G401 (cell line): ENCODE results near the gene CYP1A2. TPM values are rescaled to one million over a fixed set of nuclear protein-coding genes. Genes with fewer than 3 reads are reported as not detected.

Experiments used
- DNase-seq: peaks from one replicate; pipeline ENCODE4 v3.0.0-alpha.2; 2015; ENCODE audit warnings: low spot score
- in situ Hi-C: cut with HindIII; loops from 2 replicates; pipeline ENCODE4 v1.10.0; 2016; ENCODE audit warnings: low sequenced_read_pairs, mixed read lengths
- total RNA-seq: library from RNA; depleted of rRNA; stranded (reverse); fragments of >200 nt; shearing (Covaris generic); gene quantifications from 2 replicates; pipeline ENCODE4 v1.2.3, GENCODE V29; 2014

CYP1A2 gene
- total RNA-seq, 1 experiment from 2014 or later: not detected

DNA sequence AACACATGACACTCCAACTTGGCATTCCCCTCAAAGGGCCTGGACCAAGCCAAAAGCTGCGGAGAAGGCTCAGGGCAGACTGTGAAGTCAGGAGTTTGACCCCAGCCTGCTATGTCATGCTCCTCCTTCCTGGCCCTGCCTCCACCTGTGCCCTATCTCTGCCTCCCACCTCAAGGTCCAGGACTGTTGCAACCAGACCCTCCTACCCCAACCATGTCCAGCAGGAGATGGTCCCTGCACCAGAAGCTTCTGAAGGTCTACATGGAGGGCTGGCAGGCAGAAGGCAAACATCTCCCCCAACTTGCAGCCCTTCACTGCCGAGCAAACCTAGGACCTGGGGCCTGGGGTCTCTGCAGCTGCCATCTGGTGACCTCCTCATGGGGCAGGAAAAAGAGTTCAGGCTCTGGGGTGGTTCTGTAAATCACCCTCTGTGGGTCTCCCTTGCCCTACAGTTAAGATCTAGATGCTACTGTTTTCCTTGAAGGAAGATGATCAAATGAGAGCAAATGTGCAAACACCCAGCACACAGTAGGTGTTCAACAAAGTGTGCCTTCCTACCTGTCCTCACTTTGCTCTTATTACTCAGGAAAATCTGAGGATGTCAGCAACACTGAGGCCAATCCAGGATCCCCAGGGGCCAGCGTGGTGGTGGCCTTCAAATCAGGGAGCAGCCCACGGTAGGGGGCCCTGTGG is 21.7 kb downstream of the CYP1A2 start:
- in situ Hi-C loops: loop anchor here (25.0 kb wide), 1 partner anchor 408 kb away; the partner anchor contains the start of gene CYP11A1
- DNase-seq: no peak

DNA sequence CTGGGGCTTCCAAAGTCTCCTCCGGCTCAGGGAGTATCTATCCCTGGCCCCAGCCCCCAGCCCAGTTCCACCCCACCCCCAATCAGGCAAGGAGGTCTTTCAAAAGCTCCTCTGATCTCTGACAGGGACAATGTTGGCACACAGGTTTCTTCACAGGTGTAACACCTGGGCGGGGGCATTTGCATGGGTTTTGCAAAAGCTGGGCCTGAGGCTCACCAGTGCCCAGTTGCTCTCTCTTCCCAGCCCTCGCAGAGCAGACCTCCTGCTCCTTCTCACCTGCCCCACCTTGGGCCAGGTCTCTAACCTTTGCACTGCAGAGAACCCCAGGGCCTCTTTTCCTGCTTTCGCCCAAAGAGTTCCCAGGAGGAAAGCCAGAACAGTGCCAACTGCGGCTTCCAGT is 24.7 kb downstream of the CYP1A2 start:
- no peak for DNase-seq
- in situ Hi-C loops: loop anchor here (25.0 kb wide), 1 partner anchor 411 kb away; the partner anchor contains the start of gene CYP11A1

DNA sequence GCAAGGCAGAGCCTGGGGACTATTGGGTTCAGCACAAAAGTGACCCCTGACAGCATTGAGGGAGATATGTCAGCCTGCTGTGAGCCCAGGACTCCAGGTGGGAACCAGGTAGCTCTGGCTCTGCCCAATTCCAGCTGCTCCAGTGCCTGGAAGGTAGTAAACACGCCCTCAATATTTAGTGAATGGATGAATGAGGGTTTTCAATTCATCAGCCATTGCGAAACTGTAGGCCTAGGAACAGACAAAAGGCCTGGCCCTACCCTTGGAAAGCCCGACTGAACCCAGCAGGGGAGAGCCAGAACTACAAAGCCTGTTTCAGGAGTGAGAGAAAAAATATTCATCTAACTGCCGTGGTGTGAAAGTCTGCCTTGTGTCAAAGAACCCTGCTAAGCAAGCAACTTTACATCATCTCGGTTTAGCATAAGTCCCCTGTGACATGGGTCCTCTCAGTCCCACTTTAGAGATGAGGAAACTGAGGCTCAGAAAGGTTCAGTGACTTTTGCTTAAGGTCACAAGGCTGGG is 25.1 kb downstream of the CYP1A2 start:
- no peak for DNase-seq
- in situ Hi-C loops: loop anchor here (25.0 kb wide), 1 partner anchor 411 kb away; the partner anchor contains the start of gene CYP11A1

DNA sequence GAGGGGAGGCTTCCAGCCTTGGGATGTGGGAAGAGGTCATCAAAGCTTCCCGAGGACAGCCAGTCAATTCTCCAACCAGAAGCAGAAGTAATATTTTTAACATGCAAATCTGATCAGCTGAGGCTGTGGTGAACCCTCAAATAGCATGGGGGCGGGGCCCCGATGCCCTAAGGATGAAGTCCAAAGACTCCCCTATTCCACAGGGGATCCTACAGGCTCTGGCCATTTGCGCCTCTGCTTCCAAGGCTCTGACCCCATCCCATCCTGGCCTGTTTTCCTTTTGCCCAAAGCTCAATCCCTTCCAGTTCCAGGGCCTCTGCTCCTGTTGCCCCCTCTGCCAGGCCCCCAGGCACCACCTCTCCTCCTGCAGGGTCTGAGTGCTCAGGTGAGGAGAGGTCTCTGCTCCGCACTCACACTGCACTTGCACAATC is 26.5 kb downstream of the CYP1A2 start:
- in situ Hi-C loops: loop anchor here (5.0 kb wide), 1 partner anchor 42 kb away; no protein-coding TSS in a partner anchor
- DNase-seq: no peak

DNA sequence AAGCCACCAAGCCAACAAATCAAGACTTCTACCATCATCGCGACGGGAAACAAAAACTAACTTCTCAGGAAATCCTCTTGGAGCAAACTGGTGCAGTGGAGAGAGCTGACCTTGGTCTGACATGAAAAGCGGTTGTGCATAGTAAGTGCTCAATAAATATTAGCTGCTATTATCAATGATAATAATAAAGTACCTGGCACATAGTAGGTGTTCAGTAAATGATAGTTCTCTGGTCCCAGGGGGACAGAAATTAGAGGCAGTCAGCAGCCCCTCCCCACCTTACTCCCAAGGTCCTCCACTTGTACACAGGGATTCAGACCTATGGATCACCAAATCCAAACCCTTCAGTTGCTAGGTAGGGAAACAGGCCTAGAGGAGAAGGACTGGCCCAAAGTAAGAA is 27.2 kb downstream of the CYP1A2 start:
- in situ Hi-C loops: loop anchor here (5.0 kb wide), 1 partner anchor 41 kb away; no protein-coding TSS in a partner anchor
- DNase-seq: no peak

DNA sequence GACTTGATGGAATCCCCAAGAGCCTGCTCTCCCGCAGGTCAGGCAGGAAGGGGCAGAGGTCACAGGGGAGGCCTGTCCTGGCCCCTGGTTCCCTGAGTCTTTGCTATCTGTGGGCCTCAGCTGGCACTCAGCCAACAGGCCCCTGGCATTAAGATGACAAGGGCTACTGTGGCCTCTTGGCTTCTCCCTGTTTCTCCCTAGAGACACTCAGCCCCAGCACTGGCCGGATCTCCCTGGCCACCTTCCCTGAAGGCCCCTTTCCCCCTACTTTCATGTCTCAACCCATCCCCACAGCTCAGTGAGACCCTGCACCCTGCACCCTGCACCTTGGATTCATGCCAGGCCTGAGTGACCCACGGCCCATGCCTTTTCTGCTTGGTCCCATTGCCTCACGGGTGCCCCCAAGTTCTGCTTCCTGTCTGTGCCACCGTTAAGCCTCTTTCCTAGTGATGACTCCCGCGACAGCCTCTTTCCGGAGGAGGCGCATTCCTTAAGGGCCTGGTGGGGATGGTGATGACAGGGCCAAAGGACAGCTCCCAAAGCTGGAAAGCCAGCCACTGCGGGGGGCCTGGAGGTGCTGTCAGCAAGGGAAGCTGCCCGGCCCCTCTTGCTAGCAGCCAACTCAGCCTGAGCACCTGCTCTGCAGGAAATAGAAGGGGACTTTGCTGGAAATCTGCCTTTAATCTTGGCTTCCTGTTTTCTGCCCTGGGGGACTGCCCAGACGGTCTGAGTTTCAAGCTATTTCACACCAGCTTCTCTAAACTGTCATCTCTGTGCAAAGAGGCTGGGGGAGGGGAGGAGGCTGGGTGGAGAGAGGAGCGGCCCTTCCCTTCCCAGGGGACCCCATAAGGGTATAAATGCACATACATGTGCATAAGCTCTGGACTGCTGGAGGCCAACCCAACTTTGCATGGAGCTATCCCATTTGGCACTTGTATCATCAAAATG is 28.4 kb downstream of the CYP1A2 start:
- DNase-seq: no peak
- in situ Hi-C loops: loop anchor here (5.0 kb wide), 1 partner anchor 40 kb away; no protein-coding TSS in a partner anchor

DNA sequence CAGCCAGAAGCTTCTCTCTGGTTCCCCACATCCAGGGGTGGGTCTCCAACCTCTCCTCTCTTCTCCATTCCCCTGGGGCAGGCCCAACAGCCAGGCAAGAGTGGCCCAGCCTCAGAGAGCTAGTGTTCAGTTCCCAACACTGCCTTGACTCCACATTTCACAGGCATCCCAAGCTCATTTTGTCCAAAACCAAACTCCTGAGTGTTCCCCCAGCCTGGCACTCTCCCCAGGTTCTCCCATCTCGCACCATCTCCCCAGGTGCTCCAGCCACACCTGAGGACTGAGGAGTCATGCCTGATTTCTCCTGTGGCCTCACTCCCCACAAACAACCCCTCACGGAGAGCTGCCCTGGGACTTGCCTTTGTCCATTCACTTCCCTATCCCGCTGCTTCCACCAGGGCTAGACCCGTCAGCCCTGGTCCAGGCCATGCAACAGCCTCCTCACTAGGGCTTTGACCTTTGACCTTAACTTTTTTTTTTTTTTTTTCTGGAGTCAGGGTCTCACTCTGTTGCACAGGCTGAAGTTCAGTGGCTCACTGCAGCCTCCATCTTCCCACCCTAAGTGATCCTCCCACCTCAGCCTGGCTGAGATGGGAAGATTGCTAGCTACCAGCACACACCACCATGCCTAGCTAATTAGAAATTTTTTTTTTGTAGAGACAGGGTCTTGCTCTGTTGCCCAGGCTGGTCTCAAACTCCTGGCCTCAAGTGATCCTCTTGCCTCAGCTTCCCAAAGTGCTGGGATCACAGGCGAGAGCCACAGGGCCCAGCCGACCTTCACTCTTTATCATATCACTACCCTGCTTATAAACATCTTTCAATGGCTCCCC is 29.3 kb downstream of the CYP1A2 start:
- in situ Hi-C loops: loop anchor here (5.0 kb wide), 1 partner anchor 39 kb away; no protein-coding TSS in a partner anchor
- DNase-seq: no peak

DNA sequence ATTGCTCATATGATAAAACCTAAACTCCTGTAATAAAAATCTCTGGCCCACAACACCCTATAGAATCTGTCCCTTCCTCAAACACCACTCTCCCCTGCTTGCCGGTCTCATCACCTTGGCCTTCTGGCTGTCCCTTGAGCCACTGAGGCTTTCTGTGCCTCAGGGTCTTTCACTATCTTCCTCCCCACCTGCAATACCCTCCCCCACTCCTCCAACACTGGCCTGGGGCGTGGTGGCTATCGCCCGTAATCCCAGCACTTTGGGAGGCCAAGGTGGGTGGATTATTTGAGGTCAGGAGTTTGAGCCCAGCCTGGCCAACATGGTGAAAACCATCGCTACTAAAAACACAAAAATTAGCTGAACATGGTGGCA is 29.9 kb downstream of the CYP1A2 start:
- DNase-seq: no peak
- in situ Hi-C loops: loop anchor here (5.0 kb wide), 1 partner anchor 39 kb away; no protein-coding TSS in a partner anchor

DNA sequence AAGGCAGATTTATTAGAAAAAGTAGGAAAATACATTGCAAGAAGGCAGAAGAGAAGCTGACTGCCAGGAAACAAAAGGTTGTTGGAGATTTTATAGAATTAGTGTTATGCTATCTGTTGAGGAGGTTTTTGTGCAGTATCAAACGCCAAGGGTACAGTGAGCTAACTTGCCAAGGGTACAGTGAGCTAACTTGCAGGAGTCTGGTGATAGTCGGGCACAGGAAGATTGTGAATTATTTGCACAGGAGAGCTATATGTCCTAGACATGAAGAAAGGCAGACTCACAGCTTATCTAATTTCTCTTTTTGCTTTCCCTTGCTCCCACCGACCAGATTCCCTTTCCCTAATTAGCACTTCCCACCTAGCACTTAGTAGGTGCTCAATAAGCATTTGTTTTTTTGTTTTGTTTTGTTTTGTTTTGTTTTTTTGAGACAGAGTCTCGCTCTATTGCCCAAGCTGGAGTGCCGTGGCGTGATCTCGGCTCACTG is 30.6 kb downstream of the CYP1A2 start:
- no peak for DNase-seq
- in situ Hi-C loops: loop anchor here (5.0 kb wide), 1 partner anchor 38 kb away; no protein-coding TSS in a partner anchor

DNA sequence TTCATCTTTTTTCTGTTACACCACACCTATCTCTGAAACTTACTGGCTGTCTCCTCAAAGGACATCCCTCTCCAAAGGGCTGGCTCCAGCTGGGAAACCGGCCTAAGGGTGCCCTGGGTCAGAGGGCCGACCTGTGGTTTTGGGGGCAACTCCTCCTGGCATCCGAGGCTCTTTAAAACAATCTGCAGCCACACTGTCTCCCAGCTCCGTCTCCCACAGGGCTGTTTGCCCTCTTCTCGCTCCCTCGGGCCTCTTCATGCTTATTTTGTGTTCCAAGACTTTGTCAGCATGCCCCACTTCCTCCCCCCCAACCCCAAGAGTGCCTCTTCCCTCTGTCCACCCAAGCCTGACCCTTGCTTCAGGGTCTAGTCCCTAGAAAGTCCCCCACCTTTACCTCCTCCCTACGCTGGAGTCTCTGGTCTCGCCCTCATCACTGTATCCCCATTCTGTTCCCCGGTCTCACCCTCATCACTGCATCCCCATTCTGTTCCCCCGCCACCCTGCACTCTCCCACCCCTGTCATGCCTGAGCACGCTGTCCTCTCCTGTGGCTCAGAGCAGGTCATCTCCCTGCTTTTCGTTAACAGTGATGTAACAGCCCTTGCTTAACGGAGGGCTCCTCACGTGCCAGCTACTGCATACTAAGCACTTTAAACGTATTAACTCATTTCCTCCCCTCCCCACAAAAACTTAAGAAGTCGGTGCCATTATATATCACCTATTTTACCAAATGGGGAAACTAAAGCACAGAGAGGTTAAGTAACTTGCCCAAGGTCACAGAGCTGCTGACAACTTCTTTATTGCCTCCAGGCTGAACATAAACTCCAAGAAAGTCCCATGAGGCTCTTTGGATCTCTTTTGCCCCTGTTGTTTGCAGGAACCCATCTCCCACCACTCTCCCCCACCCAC is 32.1 kb downstream of the CYP1A2 start:
- no peak for DNase-seq
- in situ Hi-C loops: no loop called here

DNA sequence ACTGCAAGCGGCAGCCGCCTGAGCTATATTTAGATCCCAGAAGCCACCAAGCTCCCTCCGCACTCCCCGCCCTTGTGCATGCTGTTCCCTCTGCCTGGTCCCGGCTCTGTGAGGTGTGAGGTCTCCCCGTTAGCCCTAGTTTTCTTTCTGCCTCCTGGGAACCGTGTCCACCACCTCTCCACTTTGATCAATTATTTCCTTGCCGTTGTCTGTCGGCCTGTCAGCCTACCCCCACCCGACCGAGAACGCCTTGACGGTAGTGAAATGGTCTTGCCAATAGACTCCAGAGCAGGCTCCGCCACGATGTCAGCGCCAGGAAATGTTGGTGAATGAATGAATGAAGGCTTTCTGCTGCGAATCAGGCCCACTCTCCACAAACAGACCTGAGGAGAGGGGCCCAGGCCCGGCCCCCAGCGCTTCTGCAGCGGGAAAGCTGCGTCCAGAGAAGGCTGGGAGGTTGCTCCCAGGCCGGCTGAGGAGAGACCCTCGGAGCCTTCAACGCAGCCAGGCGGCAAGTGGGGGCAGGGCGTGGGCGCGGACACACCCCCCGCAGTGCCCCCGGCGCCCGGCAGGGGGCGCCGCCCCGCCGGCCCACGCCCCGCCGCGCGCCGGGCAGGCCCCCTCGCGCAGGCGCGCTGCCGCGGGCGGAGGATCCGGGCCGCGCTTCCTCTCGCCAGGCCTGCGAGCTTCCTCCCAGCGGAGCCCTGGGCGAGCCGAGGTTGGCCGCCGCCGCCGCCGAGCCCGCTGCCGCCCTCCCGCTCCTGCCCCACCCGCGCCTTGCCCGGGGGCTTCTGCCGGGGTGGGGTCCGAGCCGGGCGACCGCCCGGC is 33.0 kb downstream of the CYP1A2 start, which contains the start of gene CSK:
CSK (plus strand) TSS at position 650 of the 828 bp plus-strand sequence. CDS start 16,218 bp downstream, outside the sequence.
- in situ Hi-C loops: no loop called here
- peak; percentile 59 for DNase-seq

DNA sequence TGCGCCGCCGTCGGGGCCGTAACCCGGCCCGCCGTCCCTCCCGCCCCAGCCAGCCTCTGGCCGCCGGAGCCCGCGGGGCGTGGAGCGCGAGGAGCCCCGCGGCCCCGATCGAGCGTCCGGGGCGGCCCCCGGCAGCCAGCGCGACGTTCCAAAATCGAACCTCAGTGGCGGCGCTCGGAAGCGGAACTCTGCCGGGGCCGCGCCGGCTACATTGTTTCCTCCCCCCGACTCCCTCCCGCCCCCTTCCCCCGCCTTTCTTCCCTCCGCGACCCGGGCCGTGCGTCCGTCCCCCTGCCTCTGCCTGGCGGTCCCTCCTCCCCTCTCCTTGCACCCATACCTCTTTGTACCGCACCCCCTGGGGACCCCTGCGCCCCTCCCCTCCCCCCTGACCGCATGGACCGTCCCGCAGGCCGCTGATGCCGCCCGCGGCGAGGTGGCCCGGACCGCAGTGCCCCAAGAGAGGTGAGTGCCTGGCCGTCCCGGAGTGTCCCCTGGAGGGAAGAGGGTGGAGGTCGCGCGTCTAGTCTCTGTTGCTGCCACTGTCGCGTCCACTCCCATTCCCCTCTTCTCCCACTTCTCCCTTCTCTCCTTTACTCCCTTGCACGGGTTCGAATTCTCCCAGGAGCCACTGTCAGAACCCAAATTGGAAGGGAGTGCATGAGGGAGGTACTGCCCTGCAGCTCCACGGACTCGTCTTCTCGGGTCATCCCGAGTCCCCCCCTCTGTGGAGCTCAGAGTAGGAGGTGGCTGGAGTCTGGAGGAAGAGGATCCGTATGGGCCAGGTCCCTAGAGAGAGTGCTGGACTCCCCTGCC is 33.8 kb downstream of the CYP1A2 start:
- in situ Hi-C loops: no loop called here
- DNase-seq: no peak

DNA sequence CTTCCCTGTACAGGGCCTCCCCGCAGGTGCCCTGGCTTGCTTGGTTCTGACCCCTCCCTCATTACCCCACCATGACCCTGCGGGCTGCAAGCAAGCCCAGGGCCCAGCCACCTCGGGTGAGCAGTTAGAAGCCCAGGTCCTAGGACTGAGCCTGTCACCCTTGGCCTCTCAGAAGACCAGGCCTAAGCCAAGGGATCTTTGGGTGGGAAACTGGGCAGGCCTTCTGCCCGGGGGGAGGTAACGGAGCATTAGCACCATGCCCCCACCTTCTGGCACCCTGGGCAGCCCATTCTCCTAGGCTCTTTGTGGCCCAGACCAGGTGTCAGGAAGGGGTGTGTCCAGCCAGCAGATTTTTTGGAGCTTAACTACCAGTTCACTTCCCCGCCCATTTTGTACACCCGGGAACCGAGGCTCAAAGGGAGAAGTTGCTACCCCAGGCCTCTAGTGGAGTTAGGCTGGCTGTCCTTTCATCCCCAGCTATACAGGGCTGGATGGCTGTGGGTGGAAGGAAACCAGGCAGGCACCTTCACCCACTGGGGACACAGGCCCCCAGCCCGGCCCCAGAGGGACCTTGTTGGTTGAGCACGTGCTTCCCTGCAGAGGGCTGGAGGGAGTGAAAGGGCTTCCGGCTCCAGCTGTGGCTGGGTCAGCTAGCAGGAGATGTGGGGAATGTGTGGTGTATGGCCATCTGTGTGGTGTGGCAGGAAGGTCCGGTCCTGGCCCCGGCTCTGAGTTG is 34.6 kb downstream of the CYP1A2 start:
- in situ Hi-C loops: no loop called here
- DNase-seq: no peak

DNA sequence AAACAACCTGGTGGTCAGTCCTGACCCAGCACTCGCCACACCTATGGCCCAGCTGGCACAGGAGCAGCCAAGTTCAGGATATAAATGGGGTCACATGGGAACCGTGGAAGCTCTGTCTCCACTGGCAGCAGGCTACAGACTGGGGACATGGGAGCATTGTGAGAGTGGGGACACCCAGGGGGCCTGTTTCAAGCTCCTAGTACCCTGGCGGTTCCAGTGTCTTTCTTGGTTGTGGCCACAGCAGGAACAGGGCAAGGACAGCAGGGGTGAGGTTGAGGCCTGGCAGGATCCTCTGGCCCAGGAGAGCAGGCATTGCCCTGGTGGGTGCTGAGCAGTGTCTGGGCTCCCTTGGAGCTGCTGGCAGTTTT is 35.1 kb downstream of the CYP1A2 start:
- in situ Hi-C loops: no loop called here
- no peak for DNase-seq

DNA sequence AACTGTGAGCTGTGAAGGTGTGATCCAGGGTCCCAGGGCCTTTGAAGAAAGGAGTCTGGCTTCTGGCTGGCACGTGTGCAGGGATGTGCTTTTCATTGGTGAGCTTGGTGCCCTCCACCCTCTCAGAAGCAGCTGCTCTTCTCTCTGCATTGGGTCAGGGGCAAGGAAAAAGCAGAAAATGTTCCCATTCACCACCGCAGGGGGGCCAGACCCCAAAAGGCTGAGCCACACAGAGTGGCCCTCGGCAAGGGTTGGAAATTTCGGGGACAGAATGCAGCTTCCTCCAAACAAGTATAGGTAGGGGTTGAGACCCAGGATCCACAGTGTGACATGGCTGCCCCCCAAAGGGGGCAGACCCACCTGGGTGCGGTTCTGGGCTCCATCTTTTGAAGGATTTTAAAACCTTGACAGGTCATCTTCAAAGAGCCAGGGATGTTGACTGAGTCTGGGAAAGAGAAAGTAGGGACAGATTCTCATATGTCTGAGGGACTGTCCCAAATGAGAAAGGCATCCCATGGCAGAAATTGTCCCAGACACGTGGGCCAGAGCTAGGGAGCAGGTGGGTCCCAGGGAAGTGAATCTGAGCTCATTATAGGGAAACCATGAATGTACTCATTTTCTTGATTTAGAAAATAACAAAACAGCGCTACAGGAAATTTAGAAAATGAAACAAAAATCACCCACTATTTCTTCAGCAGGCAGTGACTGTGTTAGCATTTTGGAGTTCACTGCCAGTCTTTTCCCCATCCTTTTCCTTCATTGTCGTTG is 36.0 kb downstream of the CYP1A2 start:
- in situ Hi-C loops: no loop called here
- no peak for DNase-seq
